Progenitor cell of endocrine pancreas (in vitro differentiated cells): ENCODE results near the gene KCNK3. TPM values are rescaled to one million over a fixed set of nuclear protein-coding genes. Genes with fewer than 3 reads are reported as not detected.

Experiments
- DNase-seq: peaks from one replicate; pipeline ENCODE4 v3.0.0; 2021; ENCODE audit warnings: low spot score; ENCODE audit not compliant: unreplicated experiment
- H3K27ac Mint-ChIP-seq: 2 replicates; pipeline ENCODE4 v1.8.0; 2021; ENCODE audit warnings: mild to moderate bottlenecking, moderate library complexity, mixed read lengths
- H3K27me3 Mint-ChIP-seq: 2 replicates; pipeline ENCODE4 v1.8.0; 2021; ENCODE audit warnings: mixed read lengths
- H3K36me3 Mint-ChIP-seq: 2 replicates; pipeline ENCODE4 v1.8.0; 2022; ENCODE audit warnings: mixed read lengths; ENCODE audit not compliant: insufficient read depth
- H3K4me1 Mint-ChIP-seq: 2 replicates; pipeline ENCODE4 v1.8.0; 2021; ENCODE audit warnings: low read depth, mixed read lengths
- H3K4me3 Mint-ChIP-seq: 2 replicates; pipeline ENCODE4 v1.8.0; 2021; ENCODE audit warnings: low read depth, mild to moderate bottlenecking, moderate library complexity, mixed read lengths
- H3K9me3 Mint-ChIP-seq: 2 replicates; pipeline ENCODE4 v1.8.0; 2021; ENCODE audit warnings: low read depth, mixed read lengths
- total RNA-seq: library from RNA; stranded (reverse); gene quantifications from 2 replicates; pipeline ENCODE4 v1.2.1, GENCODE V29; 2021
- TF ChIP-seq, protein P1 (sequence below): fragments of 200-600 bp; sonication (generic); IDR thresholded peaks from one replicate; pipeline ENCODE4 v1.5.0; 2021; ENCODE audit warnings: antibody characterized with exemption, mild to moderate bottlenecking; ENCODE audit not compliant: unreplicated experiment

The KCNK3 gene
- total RNA-seq, 1 donor from 2014 or later, result 1.5 TPM

DNA sequence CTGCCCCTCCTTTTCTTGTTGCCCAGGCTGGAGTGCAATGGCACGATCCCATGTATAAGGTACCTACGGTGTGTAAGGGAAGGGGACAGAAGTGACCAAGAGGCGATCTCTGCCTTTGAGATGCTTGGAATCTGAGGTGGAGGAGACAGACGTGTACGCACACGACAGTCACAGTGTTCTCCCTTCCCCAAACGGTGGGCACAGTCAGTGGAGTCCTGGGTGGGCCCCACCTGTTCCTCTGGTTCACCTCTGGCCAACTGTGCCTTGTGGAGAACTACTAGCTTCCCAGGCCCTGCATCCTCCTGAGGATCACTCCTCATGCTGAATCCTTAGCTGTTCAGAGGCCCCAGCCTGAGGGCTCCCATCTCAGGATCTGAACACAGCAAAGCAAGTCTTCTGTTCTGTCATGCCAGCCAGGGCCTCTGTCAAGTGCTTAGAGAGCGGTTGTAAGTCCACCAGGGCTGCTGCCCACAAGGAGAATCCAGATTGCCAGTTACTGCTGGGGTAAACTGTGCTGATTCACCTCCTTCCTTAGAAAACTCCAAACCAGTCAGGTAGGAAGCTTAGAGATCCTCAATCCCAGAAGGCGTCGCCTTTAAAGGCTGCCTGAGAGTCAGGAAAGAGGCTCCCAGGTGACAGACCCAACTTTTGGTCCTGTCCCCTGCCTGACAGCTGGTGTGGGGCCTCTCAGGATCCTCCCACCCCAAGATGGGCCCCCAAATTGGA, 73.1 kb downstream of the KCNK3 start:
- H3K9me3 Mint-ChIP-seq, result no peaks in the 10 kb centered on the region
- H3K27me3 Mint-ChIP-seq, result no peaks in the 10 kb centered on the region
- peak overlapping the region; percentile 84 for H3K4me3 Mint-ChIP-seq
- peaks cover 8% of the 10 kb centered on the region for H3K4me1 Mint-ChIP-seq
- TF ChIP-seq, protein P1, sequence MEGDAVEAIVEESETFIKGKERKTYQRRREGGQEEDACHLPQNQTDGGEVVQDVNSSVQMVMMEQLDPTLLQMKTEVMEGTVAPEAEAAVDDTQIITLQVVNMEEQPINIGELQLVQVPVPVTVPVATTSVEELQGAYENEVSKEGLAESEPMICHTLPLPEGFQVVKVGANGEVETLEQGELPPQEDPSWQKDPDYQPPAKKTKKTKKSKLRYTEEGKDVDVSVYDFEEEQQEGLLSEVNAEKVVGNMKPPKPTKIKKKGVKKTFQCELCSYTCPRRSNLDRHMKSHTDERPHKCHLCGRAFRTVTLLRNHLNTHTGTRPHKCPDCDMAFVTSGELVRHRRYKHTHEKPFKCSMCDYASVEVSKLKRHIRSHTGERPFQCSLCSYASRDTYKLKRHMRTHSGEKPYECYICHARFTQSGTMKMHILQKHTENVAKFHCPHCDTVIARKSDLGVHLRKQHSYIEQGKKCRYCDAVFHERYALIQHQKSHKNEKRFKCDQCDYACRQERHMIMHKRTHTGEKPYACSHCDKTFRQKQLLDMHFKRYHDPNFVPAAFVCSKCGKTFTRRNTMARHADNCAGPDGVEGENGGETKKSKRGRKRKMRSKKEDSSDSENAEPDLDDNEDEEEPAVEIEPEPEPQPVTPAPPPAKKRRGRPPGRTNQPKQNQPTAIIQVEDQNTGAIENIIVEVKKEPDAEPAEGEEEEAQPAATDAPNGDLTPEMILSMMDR, result no peak
- H3K36me3 Mint-ChIP-seq, result no peaks in the 10 kb centered on the region
- DNase-seq, result no peak
- peak overlapping the region; percentile 53 for H3K27ac Mint-ChIP-seq

DNA sequence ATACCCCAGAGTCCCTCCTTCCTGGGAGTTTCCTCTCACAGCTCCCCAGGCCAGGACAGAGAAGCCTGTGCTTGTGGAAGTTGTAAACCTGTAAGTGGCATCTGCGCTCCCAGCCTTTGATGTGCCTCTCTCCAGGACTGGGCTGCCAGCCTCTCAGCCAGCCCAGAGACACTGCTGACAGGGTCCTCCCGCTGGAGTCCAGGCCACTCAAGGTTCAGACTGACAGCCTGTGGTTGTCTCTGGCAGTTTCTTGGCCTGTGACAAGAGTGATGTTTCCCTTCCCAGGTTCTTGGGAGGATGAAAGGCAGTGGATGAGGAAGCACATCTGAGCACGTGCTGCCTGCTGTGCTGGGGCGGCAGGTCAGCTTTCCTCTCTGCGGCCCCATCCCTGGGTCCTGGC, 74.6 kb downstream of the KCNK3 start:
- TF ChIP-seq, protein P1, result no peak
- no peak for DNase-seq
- H3K36me3 Mint-ChIP-seq, result no peaks in the 10 kb centered on the region
- no peaks in the 10 kb centered on the region for H3K27me3 Mint-ChIP-seq
- H3K27ac Mint-ChIP-seq, result no peak overlapping the region
- no peaks in the 10 kb centered on the region for H3K9me3 Mint-ChIP-seq
- peaks cover 6% of the 10 kb centered on the region for H3K4me1 Mint-ChIP-seq
- no peak overlapping the region for H3K4me3 Mint-ChIP-seq

DNA sequence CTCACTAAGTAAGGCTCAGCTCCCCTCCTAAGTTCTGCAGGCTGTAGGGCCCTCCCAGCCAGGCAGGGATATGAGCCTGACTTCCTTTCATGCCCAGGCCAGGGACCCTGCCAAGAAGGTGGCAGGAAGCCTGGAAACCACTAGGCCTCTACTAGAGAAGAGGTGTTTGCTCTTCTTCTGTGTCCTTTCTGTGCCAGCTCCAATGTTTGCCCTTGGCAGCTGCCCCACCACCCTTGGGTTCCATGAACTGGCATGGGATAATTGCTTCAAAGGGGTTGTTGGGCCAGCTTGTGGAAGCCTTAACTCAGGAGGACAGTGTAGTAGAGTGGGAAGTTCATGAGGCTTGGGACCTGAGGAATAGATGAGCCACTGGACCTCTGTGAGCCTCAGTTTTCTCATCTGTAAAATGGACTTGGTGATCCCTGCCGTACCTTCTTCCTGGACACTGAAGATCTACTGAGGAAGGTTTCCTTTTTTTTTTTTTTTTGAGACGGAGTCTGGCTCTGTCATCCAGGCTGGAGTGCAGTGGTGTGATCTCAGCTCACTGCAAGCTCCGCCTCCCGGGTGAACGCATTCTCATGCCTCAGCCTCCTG, 75.5 kb downstream of the KCNK3 start:
- no peaks in the 10 kb centered on the region for H3K9me3 Mint-ChIP-seq
- peaks cover 6% of the 10 kb centered on the region for H3K4me1 Mint-ChIP-seq
- H3K27me3 Mint-ChIP-seq, result no peaks in the 10 kb centered on the region
- DNase-seq, result no peak
- no peak overlapping the region for H3K27ac Mint-ChIP-seq
- TF ChIP-seq, protein P1, result no peak
- H3K4me3 Mint-ChIP-seq, result no peak overlapping the region
- no peaks in the 10 kb centered on the region for H3K36me3 Mint-ChIP-seq

DNA sequence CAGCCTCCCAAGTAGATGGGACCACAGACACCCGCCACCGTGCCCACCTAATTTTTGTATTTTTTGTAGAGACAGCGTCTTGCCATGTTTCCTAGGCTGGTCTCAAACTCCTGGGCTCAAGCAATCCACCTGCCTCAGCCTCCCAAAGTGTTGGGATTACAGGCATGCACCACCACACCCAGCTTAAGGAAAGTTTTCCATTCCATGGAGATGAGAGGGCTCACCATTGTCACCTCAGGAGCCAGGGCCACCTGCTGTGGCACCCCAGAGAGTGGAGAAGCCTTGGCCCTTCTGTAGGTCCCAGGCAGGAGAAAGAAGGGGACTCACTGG, 76.2 kb downstream of the KCNK3 start:
- Mint-ChIP-seq H3K27ac (no peak overlapping the region), H3K27me3 (no peaks in the 10 kb centered on the region), H3K4me1 (peaks cover 6% of the 10 kb centered on the region), H3K4me3 (no peak overlapping the region), H3K36me3 (no peaks in the 10 kb centered on the region), H3K9me3 (no peaks in the 10 kb centered on the region)
- no peak for DNase-seq
- TF ChIP-seq, protein P1, result no peak

DNA sequence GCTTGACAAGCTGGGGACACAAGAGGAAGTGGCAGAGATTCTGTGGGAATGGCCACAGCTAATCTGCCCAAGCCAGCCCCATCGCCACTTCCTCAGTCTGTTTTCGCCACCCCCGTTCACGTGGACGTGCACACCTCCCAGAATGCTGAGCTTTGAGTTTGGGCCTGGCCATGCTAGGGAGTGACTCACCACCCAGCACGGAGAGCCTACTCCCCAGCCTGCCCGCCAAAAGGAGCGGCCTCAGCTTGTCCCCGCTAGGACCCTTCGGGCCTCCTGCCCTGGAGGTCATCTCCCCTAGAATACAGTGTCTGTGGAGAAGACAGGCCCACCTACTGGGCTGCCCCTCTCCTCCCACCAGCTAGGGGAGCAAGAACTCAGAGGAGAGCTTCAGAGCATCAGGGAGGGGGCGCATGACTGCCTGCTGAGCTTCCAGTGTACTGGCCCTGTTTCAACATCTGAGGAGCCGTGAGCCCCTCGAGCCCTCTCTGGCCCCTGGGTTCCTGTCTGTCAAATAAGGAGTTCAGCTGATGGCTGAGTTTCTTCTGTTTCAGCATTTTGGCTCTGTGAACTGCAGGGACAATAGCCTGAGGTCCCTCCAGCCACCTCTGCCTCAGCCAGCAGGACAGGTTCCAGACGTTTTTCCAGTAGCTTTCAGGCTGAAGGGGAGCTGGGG, 76.7 kb downstream of the KCNK3 start:
- Mint-ChIP-seq H3K9me3 (no peaks in the 10 kb centered on the region), H3K27me3 (no peaks in the 10 kb centered on the region), H3K4me1 (peaks cover 6% of the 10 kb centered on the region), H3K27ac (no peak overlapping the region), H3K4me3 (no peak overlapping the region), H3K36me3 (no peaks in the 10 kb centered on the region)
- no peak for DNase-seq
- TF ChIP-seq, protein P1, result no peak
